Measurements from ENCODE around the gene NAPA. TPM values are rescaled to one million over a fixed set of nuclear protein-coding genes. Genes with fewer than 3 reads are reported as not detected.

Gene NAPA
- total RNA-seq, 1 donor from 2014 or later, result 54.7 TPM

- DNase-seq (ENCODE audit: low spot score in 2 of 2, unreplicated experiment in 2 of 2), result no peak
- Mint-ChIP-seq H3K36me3 (no peaks in the 10 kb centered on the region), H3K27ac (no peak overlapping the region), H3K27me3 (ENCODE audit: low read depth) (peaks cover 61% of the 10 kb centered on the region), H3K9me3 (no peaks in the 10 kb centered on the region), H3K4me1 (no peaks in the 10 kb centered on the region), H3K4me3 (no peak overlapping the region)
- TF ChIP-seq CTCF (IDR thresholded peaks at IDR 0.05; ENCODE audit: unreplicated experiment), result no peak
Measured at GRCh38 chr19:47464675-47465419, 50.0 kb downstream of the NAPA start.

- Mint-ChIP-seq H3K4me1 (no peaks in the 10 kb centered on the region), H3K4me3 (no peak overlapping the region), H3K27me3 (ENCODE audit: low read depth) (peaks cover 33% of the 10 kb centered on the region), H3K27ac (no peak overlapping the region), H3K36me3 (no peaks in the 10 kb centered on the region), H3K9me3 (no peaks in the 10 kb centered on the region)
- TF ChIP-seq CTCF (IDR thresholded peaks at IDR 0.05; ENCODE audit: unreplicated experiment), result no peak
- DNase-seq (ENCODE audit: low spot score in 2 of 2, unreplicated experiment in 2 of 2), result no peak
Measured at GRCh38 chr19:47461876-47462275, 53.0 kb downstream of the NAPA start.

- no peak for TF ChIP-seq CTCF (IDR thresholded peaks at IDR 0.05; ENCODE audit: unreplicated experiment)
- Mint-ChIP-seq H3K4me1 (no peaks in the 10 kb centered on the region), H3K27ac (no peak overlapping the region), H3K9me3 (peaks cover 11% of the 10 kb centered on the region), H3K36me3 (peaks cover 6% of the 10 kb centered on the region), H3K4me3 (no peak overlapping the region), H3K27me3 (ENCODE audit: low read depth) (peaks cover 35% of the 10 kb centered on the region)
- DNase-seq (ENCODE audit: low spot score in 2 of 2, unreplicated experiment in 2 of 2), result no peak
Measured at GRCh38 chr19:47459477-47459876, 55.4 kb downstream of the NAPA start.

- DNase-seq (ENCODE audit: low spot score in 2 of 2, unreplicated experiment in 2 of 2), result no peak
- no peak for TF ChIP-seq CTCF (IDR thresholded peaks at IDR 0.05; ENCODE audit: unreplicated experiment)
- H3K36me3 Mint-ChIP-seq, result peaks cover 6% of the 10 kb centered on the region
- H3K9me3 Mint-ChIP-seq, result peaks cover 11% of the 10 kb centered on the region
- no peaks in the 10 kb centered on the region for H3K4me1 Mint-ChIP-seq
- H3K27me3 Mint-ChIP-seq (ENCODE audit: low read depth), result peaks cover 37% of the 10 kb centered on the region
- no peak overlapping the region for H3K4me3 Mint-ChIP-seq
- H3K27ac Mint-ChIP-seq, result no peak overlapping the region
Measured at GRCh38 chr19:47458672-47459071, 56.2 kb downstream of the NAPA start.

- TF ChIP-seq CTCF (IDR thresholded peaks at IDR 0.05; ENCODE audit: unreplicated experiment), result no peak
- no peak overlapping the region for H3K4me3 Mint-ChIP-seq
- no peak overlapping the region for H3K27ac Mint-ChIP-seq
- no peak for DNase-seq (ENCODE audit: low spot score in 2 of 2, unreplicated experiment in 2 of 2)
- H3K36me3 Mint-ChIP-seq, result peaks cover 6% of the 10 kb centered on the region
- no peaks in the 10 kb centered on the region for H3K4me1 Mint-ChIP-seq
- H3K27me3 Mint-ChIP-seq (ENCODE audit: low read depth), result peaks cover 44% of the 10 kb centered on the region
- peaks cover 11% of the 10 kb centered on the region for H3K9me3 Mint-ChIP-seq
Measured at GRCh38 chr19:47456721-47457474, 58.0 kb downstream of the NAPA start.

All from mesothelial cell of epicardium (in vitro differentiated cells).